ENCODE results near the gene ATP6V1G2.
"Not testable (repeated sequence)": the region's sequence is repeated elsewhere in the genome, so short reads cannot be mapped to it uniquely, and the experiment has no call there.

ATP6V1G2 gene

DNA sequence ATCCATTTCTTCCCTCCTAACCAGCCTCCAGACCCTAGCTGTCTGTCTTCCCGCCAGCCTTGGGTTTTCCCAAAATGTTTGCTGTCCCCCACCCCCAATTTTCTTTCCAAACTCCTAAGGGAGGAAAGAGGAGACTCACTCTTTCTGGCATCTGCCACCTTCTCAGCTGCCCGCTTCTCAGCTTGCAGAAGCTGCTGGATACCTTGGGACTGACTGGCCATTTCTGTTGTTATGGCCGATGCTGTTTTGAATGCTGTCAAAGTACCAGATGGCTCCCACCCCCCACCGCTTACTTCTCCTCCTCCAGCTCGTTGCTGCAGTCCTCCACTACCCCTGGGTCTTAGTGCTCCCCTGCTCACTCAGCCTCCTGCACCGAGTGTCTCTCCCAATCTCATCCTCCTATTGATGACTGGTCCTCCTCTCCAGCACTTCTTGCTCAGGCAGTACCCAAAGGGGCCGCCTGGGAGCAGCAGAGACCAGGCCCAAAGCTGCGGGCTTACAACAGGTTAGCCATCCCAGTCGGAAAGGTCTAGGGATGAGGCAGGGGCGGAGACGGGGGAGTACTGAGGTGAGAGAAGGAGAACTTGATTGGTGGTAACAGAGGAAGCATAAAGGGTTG lies at the start of gene ATP6V1G2:
Gene ATP6V1G2 (minus strand): TSS at position 270 of the 619 bp plus-strand sequence. CDS start 49 bp downstream, at position 221.
- DNase-seq, result peak; percentile 87

- DNase-seq, result no peak
Observed at GRCh38 chr6:31592396-31592771, 46.0 kb upstream of the ATP6V1G2 start.

- not testable (repeated sequence) for DNase-seq
Observed at GRCh38 chr6:31590691-31591090, 44.3 kb upstream of the ATP6V1G2 start.

GRCh38 chr6:31588871-31589650 lies 42.7 kb upstream of the ATP6V1G2 start:
- DNase-seq, result no peak

GRCh38 chr6:31587791-31588777 lies 41.7 kb upstream of the ATP6V1G2 start:
- no peak for DNase-seq

GRCh38 chr6:31586599-31587281 lies 40.3 kb upstream of the ATP6V1G2 start:
- peak; percentile 56 for DNase-seq

DNA sequence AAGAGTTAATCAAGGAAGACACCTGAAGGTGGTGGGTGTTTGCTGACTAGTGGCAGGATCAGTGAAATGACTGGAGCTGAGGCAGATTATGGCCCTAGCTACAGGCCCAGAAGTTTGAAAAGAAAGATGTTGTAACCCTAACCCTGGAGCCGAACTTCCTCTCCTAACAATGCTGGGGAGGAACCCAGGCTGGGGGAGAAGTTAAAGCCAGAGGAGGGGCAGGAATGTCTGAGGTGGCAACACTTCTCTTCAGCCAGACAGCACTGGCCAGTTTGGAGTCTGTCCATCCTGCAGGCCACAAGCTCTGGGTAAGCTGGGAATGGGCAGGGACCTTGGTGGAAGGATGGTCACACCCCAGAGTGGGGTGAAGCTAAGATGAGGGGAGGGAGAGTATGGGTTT lies 39.6 kb upstream of the ATP6V1G2 start, which contains the start of gene LST1:
Gene LST1 (plus strand): TSS at position 270 of the 400 bp plus-strand sequence. CDS start 1,023 bp downstream, outside the sequence.
- no peak for DNase-seq

DNA sequence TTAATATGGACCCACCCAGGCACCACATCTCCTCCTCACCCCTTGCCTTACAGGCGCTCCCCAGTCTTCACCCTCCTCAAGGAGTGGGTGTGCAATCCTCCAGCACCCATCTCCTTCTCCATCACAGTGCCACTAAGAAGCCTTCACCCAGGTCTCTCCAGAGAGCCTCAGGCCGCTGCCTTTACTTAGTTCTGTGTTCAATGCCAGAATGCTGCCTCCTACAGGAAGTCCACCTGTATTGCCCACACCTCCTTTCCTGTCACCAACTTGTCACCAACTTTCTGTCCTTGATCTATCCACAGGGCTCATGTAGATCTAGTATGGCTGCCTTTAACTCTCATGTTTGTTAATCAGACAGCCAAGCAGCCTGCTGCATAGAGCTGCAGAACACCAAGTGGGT lies 39.1 kb upstream of the ATP6V1G2 start:
- peak; percentile 73 for DNase-seq

- DNase-seq, result peak; percentile 84
Observed at GRCh38 chr6:31582230-31582643, 35.8 kb upstream of the ATP6V1G2 start, which contains the start of gene LTB. TSS of gene LTB (minus strand) at chr6:31582424. CDS start at chr6:31582417, 7 bp downstream.

- no peak for DNase-seq
Observed at GRCh38 chr6:31581434-31582229, 35.2 kb upstream of the ATP6V1G2 start.

- DNase-seq, result peak; percentile 91
Observed at GRCh38 chr6:31580807-31581433, 34.5 kb upstream of the ATP6V1G2 start.

- no peak for DNase-seq
Observed at GRCh38 chr6:31580438-31580740, 34.0 kb upstream of the ATP6V1G2 start.

- no peak for DNase-seq
Observed at GRCh38 chr6:31579546-31580437, 33.4 kb upstream of the ATP6V1G2 start.

- DNase-seq, result no peak
Observed at GRCh38 chr6:31579119-31579505, 32.7 kb upstream of the ATP6V1G2 start.

DNA sequence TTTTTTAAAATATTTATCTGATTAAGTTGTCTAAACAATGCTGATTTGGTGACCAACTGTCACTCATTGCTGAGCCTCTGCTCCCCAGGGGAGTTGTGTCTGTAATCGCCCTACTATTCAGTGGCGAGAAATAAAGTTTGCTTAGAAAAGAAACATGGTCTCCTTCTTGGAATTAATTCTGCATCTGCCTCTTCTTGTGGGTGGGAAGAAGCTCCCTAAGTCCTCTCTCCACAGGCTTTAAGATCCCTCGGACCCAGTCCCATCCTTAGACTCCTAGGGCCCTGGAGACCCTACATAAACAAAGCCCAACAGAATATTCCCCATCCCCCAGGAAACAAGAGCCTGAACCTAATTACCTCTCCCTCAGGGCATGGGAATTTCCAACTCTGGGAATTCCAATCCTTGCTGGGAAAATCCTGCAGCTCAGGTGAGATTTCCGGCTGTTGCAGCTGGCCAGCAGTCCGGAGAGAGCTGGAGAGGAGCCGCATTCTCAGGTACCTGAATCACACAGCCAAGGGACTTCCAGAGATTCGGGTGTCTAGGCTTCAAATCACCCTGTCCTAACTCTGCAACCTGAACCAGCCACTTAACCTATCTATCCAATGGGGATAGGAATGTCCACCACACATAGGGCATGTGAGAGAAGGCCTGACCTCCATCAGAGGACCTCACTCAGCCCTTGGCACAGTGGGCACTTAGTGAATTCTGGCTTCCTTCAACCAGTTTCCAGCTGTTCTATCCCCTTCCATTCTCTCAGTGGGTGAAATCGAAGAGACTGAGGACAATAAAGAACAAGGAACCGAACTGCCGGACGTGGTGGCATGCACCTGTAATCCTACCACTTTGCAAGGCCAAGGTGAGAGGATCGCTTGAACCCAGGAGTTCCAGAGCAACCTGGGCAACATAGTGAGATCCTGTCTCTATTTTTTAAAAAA lies 32.0 kb upstream of the ATP6V1G2 start:
- DNase-seq, result no peak

- DNase-seq, result no peak
Observed at GRCh38 chr6:31577579-31577966, 31.2 kb upstream of the ATP6V1G2 start.

- DNase-seq, result peak; percentile 64
Observed at GRCh38 chr6:31576897-31577578, 30.6 kb upstream of the ATP6V1G2 start.

DNA sequence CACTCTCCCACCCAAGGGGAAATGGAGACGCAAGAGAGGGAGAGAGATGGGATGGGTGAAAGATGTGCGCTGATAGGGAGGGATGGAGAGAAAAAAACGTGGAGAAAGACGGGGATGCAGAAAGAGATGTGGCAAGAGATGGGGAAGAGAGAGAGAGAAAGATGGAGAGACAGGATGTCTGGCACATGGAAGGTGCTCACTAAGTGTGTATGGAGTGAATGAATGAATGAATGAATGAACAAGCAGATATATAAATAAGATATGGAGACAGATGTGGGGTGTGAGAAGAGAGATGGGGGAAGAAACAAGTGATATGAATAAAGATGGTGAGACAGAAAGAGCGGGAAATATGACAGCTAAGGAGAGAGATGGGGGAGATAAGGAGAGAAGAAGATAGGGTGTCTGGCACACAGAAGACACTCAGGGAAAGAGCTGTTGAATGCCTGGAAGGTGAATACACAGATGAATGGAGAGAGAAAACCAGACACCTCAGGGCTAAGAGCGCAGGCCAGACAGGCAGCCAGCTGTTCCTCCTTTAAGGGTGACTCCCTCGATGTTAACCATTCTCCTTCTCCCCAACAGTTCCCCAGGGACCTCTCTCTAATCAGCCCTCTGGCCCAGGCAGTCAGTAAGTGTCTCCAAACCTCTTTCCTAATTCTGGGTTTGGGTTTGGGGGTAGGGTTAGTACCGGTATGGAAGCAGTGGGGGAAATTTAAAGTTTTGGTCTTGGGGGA lies 29.7 kb upstream of the ATP6V1G2 start:
- no peak for DNase-seq

Data from CD4-positive, alpha-beta T cell treated with Interleukin-12 subunit alpha and Interleukin-12 subunit beta, for 1 hour (primary cell).